Measurements from ENCODE around the gene FUS. TPM values are rescaled to one million over a fixed set of nuclear protein-coding genes. Genes with fewer than 3 reads are reported as not detected.
"Not testable (repeated sequence)": the region's sequence is repeated elsewhere in the genome, so short reads cannot be mapped to it uniquely, and the experiment has no call there.

The FUS gene
- polyA plus RNA-seq, 12 donors = 290 to 4,308 (median 418) TPM

GRCh38 chr16:31142109-31143010 lies 37.6 kb upstream of the FUS start:
- DNase-seq = peak; percentile 98

- no peak for DNase-seq
These were observed 36.8 kb upstream of the FUS start for GRCh38 chr16:31143011-31143693.

GRCh38 chr16:31143694-31144148 lies 36.2 kb upstream of the FUS start:
- no peak for DNase-seq

DNA sequence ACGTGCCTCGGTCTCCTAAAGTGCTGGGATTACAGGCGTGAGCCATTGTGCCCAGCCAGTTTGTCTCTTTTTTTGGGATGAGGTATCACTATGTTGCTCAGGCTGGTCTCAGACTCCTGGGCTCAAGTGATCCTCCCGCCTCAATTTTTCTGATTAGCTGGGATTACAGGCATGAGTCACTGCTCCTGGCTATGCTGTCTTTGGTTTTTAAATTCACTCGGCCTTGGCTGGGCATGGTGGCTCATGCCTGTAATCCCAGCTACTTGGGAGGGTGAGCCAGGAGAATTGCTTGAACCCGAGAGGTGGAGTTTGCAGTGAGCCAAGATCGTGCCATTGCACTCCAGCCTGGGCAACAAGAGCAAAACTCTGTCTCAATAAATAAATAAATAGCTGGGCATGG lies 35.5 kb upstream of the FUS start:
- DNase-seq = not testable (repeated sequence)

GRCh38 chr16:31145398-31145990 lies 34.4 kb upstream of the FUS start:
- no peak for DNase-seq

GRCh38 chr16:31147574-31147973 lies 32.4 kb upstream of the FUS start:
- no peak for DNase-seq

DNA sequence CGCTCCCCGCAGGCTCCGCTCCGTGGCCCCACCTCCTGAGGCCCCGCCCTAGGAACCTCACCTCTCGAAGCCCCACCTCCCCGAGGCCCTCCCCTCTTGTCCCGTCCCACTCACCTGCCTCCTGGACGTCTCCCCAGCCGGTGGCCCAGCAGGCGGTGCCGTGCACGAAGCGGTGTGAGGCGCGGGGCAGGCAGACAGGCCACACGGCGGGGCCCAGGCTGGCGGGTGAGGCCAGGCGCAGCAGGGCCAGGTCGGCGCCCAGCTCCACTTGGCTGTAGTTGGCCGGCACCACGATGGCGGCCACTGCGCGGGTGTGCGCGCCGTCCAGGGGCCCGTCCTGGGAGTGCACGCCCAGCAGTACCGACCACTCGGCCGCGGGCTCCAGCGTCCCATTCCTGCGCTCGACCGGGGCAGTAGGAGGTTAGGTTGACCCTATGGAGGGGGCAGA lies 31.6 kb upstream of the FUS start:
- DNase-seq = no peak

DNA sequence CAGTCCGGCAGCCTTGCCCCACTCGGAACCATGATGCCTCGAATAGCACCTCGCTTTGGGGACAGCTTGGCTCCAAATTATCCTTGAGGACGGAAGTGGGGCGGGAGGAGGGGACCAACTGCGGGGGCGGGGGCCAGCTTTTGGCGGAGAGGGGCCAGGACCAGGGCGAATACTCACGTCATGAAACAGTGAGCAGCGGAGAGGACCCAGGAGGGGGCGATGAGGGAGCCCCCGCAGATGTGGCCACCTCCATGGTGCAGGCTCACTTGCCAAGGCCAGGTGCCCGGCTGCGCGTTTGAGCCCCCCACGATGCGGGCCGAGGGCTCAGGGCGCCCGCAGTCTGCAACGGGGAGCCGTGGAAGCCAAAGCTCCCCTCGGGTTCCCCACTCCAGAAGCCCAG lies 31.0 kb upstream of the FUS start:
- no peak for DNase-seq

GRCh38 chr16:31149332-31149731 lies 30.6 kb upstream of the FUS start:
- no peak for DNase-seq

GRCh38 chr16:31149894-31150890 lies 29.7 kb upstream of the FUS start, which contains the start of gene PRSS36:
TSS of gene PRSS36 (minus strand) at chr16:31150066. CDS start at chr16:31150035, 31 bp downstream.
- DNase-seq = no peak

DNA sequence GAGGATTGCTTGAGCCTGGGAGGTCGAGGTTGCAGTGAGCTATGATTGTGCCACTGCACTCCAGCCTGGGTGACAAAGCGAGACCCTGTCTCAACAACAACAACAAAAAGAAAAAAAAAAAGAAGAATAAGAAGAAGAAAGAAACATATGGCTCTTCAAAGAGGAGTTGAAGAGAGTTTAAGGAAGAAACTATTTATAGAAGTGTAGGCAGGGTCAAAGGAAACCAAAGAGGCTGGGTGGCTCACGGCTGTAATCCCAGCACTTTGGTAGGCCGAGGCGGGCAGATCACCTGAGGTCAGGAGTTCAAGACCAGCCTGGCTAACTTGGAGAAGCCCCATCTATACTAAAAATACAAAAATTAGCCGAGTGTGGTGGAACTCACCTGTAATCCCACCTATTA lies 29.0 kb upstream of the FUS start:
- DNase-seq = not testable (repeated sequence)

DNA sequence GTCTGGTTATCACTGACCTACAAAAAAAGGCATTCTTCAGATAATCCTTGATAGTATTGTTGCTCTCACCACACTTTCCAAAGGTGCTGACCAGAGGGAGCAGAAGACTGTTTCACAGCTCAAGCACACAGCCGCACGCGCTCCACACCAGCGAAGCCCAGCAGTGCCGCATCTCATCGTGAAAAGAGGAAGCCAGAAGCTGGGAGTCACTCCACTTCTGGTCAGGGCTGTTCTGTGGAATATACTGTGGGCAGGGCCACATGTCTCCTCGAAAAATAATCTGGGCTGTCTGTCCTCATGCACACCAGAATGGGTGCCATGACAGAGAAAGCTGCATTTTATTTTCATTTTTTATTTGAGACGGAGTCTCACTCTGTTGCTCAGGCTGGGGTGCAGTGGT lies 22.8 kb upstream of the FUS start:
- DNase-seq = no peak

DNA sequence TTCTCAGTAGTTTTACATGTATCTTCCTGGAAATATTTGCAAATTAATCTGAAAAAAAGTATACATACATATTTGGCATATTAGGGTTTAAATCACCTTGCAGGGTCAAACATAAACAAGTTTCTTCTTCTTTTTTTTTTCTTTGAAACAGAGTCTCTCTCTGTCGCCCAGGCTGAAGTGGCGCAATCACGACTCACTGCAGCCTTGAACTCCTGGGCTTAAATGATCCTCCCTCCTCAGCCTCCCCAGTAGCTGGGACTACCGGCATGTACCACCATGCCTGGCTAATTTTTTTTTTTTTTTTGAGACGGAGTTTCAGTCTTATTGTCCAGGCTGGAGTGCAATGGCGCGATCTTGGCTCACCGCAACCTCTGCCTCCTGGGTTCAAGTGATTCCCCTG lies 12.6 kb upstream of the FUS start:
- no peak for DNase-seq

GRCh38 chr16:31168848-31169247 lies 11.1 kb upstream of the FUS start:
- DNase-seq = no peak

DNA sequence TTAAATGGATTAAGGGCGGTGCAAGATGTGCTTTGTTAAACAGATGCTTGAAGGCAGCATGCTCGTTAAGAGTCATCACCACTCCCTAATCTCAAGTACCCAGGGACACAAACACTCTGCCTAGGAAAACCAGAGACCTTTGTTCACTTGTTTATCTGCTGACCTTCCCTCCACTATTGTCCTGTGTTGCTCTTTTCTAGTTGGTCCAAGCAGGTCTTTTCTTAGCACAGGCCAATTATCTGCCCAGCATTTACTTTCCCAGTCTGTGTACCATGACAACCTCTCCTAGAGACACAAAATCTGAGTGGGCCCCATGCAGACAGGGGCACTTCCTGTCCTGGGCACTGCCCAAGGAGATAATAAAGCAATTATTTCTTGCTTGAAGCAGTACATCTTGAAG lies 9.9 kb upstream of the FUS start:
- DNase-seq = not testable (repeated sequence)

DNA sequence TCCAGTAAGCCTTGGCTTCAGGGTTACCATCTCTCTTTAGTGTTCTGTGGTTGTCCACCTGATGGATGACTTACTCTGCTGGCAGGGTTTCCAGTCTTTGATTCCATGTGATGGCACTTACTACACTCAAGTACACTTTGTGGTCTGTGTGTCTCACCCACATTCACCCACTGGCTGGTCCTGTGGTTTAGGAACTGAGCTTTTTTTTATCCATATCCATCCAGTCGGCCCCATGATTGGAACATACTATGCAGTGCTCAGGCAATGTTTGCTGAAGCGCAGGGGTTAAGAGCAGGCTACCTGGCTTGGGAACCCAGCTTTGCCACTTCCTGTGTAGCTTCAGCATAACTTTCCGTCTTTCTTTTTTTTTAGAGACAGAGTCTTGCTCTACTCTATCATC lies 2.8 kb upstream of the FUS start:
- no peak for DNase-seq

- no peak for DNase-seq
These were observed 656 bp upstream of the FUS start for GRCh38 chr16:31179219-31179746.

DNA sequence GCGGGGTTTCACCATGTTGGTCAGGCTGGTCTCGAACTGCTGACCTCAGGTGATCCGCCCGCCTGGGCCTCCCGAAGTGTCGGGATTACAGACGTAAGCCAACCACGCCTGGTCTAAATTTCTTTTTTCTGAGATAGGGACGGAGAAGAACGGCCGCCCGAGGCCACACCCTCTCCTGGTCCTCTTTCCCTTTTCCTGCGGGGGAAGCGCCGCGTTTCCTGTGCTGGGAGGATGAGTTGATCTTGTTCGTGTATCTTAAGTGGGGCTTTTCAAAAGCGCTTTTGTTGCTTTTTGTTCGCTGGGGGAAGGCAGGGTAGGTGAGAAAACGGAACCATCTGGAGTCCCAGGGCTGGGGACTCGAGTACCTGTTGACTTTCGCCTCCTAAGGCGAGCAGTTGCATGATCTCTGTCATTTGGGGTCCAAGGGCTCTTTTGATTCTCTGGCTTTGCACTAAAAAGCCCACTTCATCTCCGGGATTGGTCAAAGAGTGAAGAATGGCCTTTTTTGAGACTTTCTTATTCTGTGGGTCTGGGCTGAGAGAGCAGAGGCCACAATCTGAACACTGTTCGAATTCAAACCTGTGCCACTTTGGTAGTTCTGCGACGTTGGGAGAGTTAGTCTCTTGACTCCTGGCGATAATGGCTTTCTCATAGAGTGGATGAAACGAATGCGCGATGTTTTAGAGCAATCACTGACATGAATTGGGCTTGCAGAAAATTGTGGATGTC lies 1.3 kb downstream of the FUS start:
- no peak for DNase-seq

GRCh38 chr16:31182391-31182790 lies 2.5 kb downstream of the FUS start:
- DNase-seq = no peak
